ENCODE measurements around the gene FNIP2. TPM values are rescaled to one million over a fixed set of nuclear protein-coding genes. Genes with fewer than 3 reads are reported as not detected.

FNIP2 gene
- total RNA-seq, 3 donors from 2014 or later: 61.8 to 94.1 (median 73.4) TPM

- no peak for DNase-seq
- Histone ChIP-seq H3K9me3 (no peaks in the 10 kb centered on the region), H3K4me3 (no peak overlapping the region), H3K4me1 (ENCODE audit: low read depth) (no peaks in the 10 kb centered on the region), H3K36me3 (ENCODE audit: low read depth) (no peaks in the 10 kb centered on the region)
- ATAC-seq: no peak
- TF ChIP-seq CTCF (IDR thresholded peaks at IDR 0.05): no peak
- intact Hi-C loops (cut with DNase I, micrococcal nuclease): no loop called here
Observed at GRCh38 chr4:158940271-158940670, 171.4 kb downstream of the FNIP2 start.

GRCh38 chr4:158941321-158941720, 172.5 kb downstream of the FNIP2 start:
- ATAC-seq (no peak), DNase-seq (no peak)
- Histone ChIP-seq H3K36me3 (ENCODE audit: low read depth) (no peaks in the 10 kb centered on the region), H3K4me3 (no peak overlapping the region), H3K4me1 (ENCODE audit: low read depth) (no peaks in the 10 kb centered on the region), H3K9me3 (no peaks in the 10 kb centered on the region)
- intact Hi-C loops (cut with DNase I, micrococcal nuclease): no loop called here
- no peak for TF ChIP-seq CTCF (IDR thresholded peaks at IDR 0.05)

- intact Hi-C loops (cut with DNase I, micrococcal nuclease): no loop called here
- Histone ChIP-seq H3K9me3 (no peaks in the 10 kb centered on the region), H3K36me3 (ENCODE audit: low read depth) (no peaks in the 10 kb centered on the region), H3K4me1 (ENCODE audit: low read depth) (no peaks in the 10 kb centered on the region), H3K4me3 (no peak overlapping the region)
- no peak for TF ChIP-seq CTCF (IDR thresholded peaks at IDR 0.05)
- no peak for ATAC-seq
- no peak for DNase-seq
Observed at GRCh38 chr4:158941895-158942294, 173.1 kb downstream of the FNIP2 start.

DNA sequence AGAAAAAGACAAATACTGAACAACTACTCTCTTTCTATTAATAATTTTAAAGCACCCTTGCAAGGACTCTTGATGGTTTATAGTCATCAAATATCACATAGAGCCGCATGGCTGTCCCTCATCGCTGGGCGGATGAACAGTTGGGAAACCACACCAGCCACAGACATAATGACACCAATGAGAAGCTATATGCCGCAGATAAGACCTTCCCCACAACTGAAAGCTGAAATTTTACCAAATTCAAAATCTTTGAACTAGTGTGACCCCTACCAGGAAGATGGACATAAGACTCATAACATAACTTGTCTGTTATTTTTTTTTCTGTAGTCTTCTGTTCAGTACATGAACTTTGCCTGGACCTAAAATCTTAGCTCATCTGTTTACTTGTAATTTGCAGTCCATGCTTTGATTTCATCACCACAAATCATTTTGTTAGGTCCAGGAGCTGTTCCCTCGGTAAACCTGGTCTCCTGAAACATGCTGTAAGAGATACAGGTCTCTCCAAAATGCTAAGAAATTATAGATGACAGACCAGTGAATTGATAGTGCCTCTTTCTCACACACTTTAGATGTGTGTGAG, 176.8 kb downstream of the FNIP2 start:
- no peaks in the 10 kb centered on the region for H3K9me3 ChIP-seq
- H3K4me1 ChIP-seq (ENCODE audit: low read depth): no peaks in the 10 kb centered on the region
- ATAC-seq (no peak), DNase-seq (no peak)
- no peak overlapping the region for H3K4me3 ChIP-seq
- intact Hi-C loops (cut with DNase I, micrococcal nuclease): no loop called here
- H3K36me3 ChIP-seq (ENCODE audit: low read depth): no peaks in the 10 kb centered on the region
- no peak for TF ChIP-seq CTCF (IDR thresholded peaks at IDR 0.05)

- intact Hi-C loops (cut with DNase I, micrococcal nuclease): no loop called here
- Histone ChIP-seq H3K9me3 (peaks cover under 1% of the 10 kb centered on the region), H3K36me3 (ENCODE audit: low read depth) (no peaks in the 10 kb centered on the region), H3K4me3 (no peak overlapping the region), H3K4me1 (ENCODE audit: low read depth) (no peaks in the 10 kb centered on the region)
- no peak for TF ChIP-seq CTCF (IDR thresholded peaks at IDR 0.05)
- no peak for DNase-seq
- ATAC-seq: no peak
Observed at GRCh38 chr4:158946825-158947224, 178.0 kb downstream of the FNIP2 start.

GRCh38 chr4:158948071-158948470, 179.2 kb downstream of the FNIP2 start:
- Histone ChIP-seq H3K9me3 (peaks cover 12% of the 10 kb centered on the region), H3K4me1 (ENCODE audit: low read depth) (no peaks in the 10 kb centered on the region), H3K4me3 (no peak overlapping the region), H3K36me3 (ENCODE audit: low read depth) (no peaks in the 10 kb centered on the region)
- DNase-seq (no peak), ATAC-seq (no peak)
- no peak for TF ChIP-seq CTCF (IDR thresholded peaks at IDR 0.05)
- intact Hi-C loops (cut with DNase I, micrococcal nuclease): no loop called here
